ENCODE data around the gene ANKS6. TPM values are rescaled to one million over a fixed set of nuclear protein-coding genes. Genes with fewer than 3 reads are reported as not detected.

Gene ANKS6
- total and polyA plus RNA-seq, 9 of the 15 experiments (the other 6 are each of a cell fraction or from before 2014, with no cell fraction given) = 9.9 to 74.5 (median 36.9) TPM

GRCh38 chr9:98730871-98731270 is 65.5 kb downstream of the ANKS6 start (continued):
- TF ChIP-seq DEAF1 (CRISPR knock-in tag; IDR thresholded peaks at IDR 0.05) = no peak
- TF ChIP-seq, protein P1, sequence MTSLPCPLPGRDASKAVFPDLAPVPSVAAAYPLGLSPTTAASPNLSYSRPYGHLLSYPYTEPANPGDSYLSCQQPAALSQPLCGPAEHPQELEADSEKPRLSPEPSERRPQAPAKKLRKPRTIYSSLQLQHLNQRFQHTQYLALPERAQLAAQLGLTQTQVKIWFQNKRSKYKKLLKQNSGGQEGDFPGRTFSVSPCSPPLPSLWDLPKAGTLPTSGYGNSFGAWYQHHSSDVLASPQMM (CRISPR knock-in tag; IDR thresholded peaks at IDR 0.05) = no peak
- TF ChIP-seq BDP1 (IDR thresholded peaks at IDR 0.05; ENCODE audit: insufficient read depth, insufficient read length) = no peak
- no peak for TF ChIP-seq FOS (IDR thresholded peaks at IDR 0.05; ENCODE audit: extremely low read depth, insufficient read length)
- no peak for TF ChIP-seq ZBTB1 (CRISPR knock-in tag; IDR thresholded peaks at IDR 0.05; ENCODE audit: borderline replicate concordance, low read depth)

GRCh38 chr9:98728500-98728899 is 67.9 kb downstream of the ANKS6 start:
- Histone ChIP-seq H3K36me3 (ENCODE audit: control insufficient read depth, insufficient read depth, low read length) (peaks cover 4% of the 10 kb centered on the region; the same call in 1 of the 3 replicates), H4K20me1 (replicated peaks; ENCODE audit: control insufficient read depth, insufficient read depth, low read length) (0 out of 2 replicates have a peak, but pooled peaks cover 4% of the 10 kb centered on the region), H3K9me3 (replicated peaks; ENCODE audit: control insufficient read depth, insufficient read depth, low read depth, low read length) (no peaks in the 10 kb centered on the region), H3K4me3 (no peak overlapping the region), H3K9me1 (ENCODE audit: control insufficient read depth, insufficient read depth, low read length) (peaks cover 3% of the 10 kb centered on the region), H3K9ac (ENCODE audit: insufficient read depth in 1 of 2, low read depth in 2 of 2, low read length in 2 of 2) (no peak overlapping the region), H3K79me2 (ENCODE audit: control insufficient read depth, insufficient read depth, low read length) (no peaks in the 10 kb centered on the region), H3K27ac (ENCODE audit: extremely low read depth, low read depth, low read length) (no peak overlapping the region), H2AFZ (ENCODE audit: low read depth, low read length) (no peak overlapping the region), H3K4me2 (ENCODE audit: insufficient read depth, low read length) (no peak overlapping the region), H3K27me3 (ENCODE audit: control insufficient read depth in 2 of 2, insufficient read depth in 2 of 2, low read length in 2 of 2) (peaks cover 15 to 24% of the 10 kb centered on the region in 2 experiments; a peak in 4 of 5 replicates), H3K4me1 (replicated peaks in 1 of 2; ENCODE audit: control insufficient read depth in 2 of 2, insufficient read depth in 2 of 2, low read length in 2 of 2) (peaks cover 0 to 5% of the 10 kb centered on the region in 2 experiments; a peak in 2 of 5 replicates)
- ChIA-PET CTCF (ENCODE audit: low intra/inter-chr PET ratio) (interaction anchor here (0.6 kb wide), 2 partner anchors 16 to 464 kb away, joined by 3 to 5 read pairs; no protein-coding TSS in a partner anchor), POLR2A (interaction anchor here (0.6 to 1.8 kb wide), 3 partner anchors 11 to 225 kb away, joined by 3 to 4 read pairs (median 3); no protein-coding TSS in a partner anchor)
- in situ Hi-C loops (cut with MboI) (no loop called here), intact Hi-C loops (cut with micrococcal nuclease) (no loop called here)
- BruUV-seq (replicated peaks) = no TSS peak
- WGBS (ENCODE audit: insufficient coverage, low coverage, missing lambda C conversion rate) = 25% methylated on average over 11 of the region's 11 CpGs
- ATAC-seq (peak; percentile 44), FAIRE-seq (peak; percentile 11), DNase-seq (ENCODE audit: extremely low read depth in 1 of 4, low spot score in 3 of 4) (no peak)
- peak; percentile 65 for TF ChIP-seq USF1 (CRISPR knock-in tag; IDR thresholded peaks at IDR 0.05)
- TF ChIP-seq RFX1 (IDR thresholded peaks at IDR 0.05) = no peak
- TF ChIP-seq, protein P2, sequence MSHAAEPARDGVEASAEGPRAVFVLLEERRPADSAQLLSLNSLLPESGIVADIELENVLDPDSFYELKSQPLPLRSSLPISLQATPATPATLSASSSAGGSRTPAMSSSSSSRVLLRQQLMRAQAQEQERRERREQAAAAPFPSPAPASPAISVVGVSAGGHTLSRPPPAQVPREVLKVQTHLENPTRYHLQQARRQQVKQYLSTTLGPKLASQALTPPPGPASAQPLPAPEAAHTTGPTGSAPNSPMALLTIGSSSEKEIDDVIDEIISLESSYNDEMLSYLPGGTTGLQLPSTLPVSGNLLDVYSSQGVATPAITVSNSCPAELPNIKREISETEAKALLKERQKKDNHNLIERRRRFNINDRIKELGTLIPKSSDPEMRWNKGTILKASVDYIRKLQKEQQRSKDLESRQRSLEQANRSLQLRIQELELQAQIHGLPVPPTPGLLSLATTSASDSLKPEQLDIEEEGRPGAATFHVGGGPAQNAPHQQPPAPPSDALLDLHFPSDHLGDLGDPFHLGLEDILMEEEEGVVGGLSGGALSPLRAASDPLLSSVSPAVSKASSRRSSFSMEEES (CRISPR knock-in tag; IDR thresholded peaks at IDR 0.05) = peak; percentile 55

Data from K562 (cell line).